HUES48 (cell line): Measurements from ENCODE around the gene CABP7.
A peak's percentile ranks its signal among the peaks of the same experiment; 100 is the strongest.

Experiments
- H3K27ac ChIP-seq: one replicate; pipeline ENCODE4 v1.7.0; 2013; ENCODE audit warnings: low read depth, low read length, inconsistent platforms
- H3K27me3 ChIP-seq: 2 replicates; pipeline ENCODE4 v1.6.1; 2013; ENCODE audit warnings: mild to moderate bottlenecking, low read length; ENCODE audit not compliant: control insufficient read depth, insufficient read depth
- H3K36me3 ChIP-seq: 2 replicates; pipeline ENCODE4 v1.6.1; 2013; ENCODE audit warnings: low read length; ENCODE audit not compliant: control insufficient read depth, insufficient read depth
- H3K4me1 ChIP-seq: 2 replicates; pipeline ENCODE4 v1.6.1; 2013; ENCODE audit warnings: mild to moderate bottlenecking, low read length; ENCODE audit not compliant: control insufficient read depth, insufficient read depth
- H3K4me3 ChIP-seq: 2 replicates; pipeline ENCODE4 v1.5.1; 2013; ENCODE audit warnings: mild to moderate bottlenecking, low read depth, low read length
- H3K9ac ChIP-seq: 2 replicates; pipeline ENCODE4 v1.6.1; 2013; ENCODE audit warnings: mild to moderate bottlenecking, low read depth, low read length, moderate library complexity
- H3K9me3 ChIP-seq: 2 replicates; pipeline ENCODE4 v1.6.1; 2013; ENCODE audit warnings: low read length; ENCODE audit not compliant: control insufficient read depth, insufficient read depth

Gene CABP7

DNA sequence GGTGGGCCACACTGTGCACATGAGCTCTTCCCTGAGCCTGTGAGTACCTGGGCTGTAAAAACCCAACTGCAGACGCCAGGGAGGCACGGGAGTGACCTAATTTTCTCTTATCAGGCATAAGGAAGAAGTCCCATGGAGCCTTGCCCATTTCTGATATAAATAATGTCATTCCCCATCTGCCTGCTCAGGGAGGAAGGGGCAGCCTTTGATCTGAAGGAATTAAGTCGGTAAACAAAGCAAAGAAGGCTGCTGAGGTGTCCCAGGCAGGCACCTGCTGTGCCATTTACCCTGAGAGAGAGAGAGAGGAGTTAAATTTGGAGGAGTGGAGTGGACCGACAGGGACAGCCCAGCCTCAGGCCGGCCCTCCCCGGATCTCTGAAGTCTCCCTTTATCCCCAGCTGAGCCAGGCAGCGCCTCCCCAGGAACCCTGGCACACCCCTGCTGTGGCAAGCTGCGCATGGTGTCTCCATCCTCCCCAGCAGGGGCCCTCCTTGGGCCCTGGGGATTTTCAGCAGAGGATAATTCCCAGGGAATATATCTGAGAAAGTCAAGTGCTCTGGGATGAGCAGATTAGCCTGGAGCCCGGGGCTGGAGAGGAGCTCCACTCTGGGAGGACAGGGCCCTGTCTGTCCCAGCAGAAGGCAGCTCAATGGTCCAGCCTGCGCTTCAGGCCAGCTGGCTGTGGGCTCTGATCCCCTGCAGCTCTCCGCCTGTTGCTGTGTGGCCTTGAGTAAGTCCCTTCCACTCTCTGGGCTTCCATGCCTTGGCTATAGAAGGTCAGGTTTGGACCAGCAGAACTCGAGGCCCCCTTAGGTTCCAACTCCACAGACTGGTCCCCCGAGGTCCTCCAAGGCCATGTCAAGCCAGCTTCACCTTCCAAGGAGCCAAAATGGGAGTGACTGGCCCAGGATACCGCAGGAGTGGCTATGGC is 17.5 kb upstream of the CABP7 start:
- H3K4me1 ChIP-seq: peaks cover 53% of the 10 kb centered on the region

DNA sequence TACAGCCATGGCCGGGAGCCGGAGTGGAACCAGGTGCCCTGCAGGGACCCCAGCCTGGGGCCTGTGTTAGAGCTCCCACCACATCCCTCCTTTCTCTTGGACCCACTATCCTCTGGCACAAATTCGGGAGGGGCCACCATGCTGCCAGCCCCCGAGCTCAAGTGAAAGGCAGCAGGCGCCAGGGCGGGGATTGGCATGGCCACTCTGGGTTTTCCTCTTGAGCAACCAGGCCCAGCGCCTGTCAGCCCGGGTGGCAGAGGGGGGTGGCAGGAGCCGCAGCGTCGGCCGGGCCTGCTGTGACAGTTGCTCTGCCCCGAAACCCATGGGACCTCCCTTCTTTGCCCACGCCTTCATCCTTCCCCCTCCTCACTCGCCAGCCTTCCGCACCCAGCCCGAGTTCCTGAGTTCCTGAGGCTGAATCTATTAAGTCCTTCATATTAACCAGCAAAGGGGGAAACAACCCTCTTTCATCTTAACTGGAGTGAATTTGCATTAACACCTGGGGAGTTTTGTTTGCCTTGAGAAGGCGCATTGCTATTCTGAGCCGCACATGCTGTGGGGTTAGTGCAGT is 16.8 kb upstream of the CABP7 start:
- H3K4me1 ChIP-seq: peaks cover 53% of the 10 kb centered on the region
- peaks cover 42% of the 10 kb centered on the region for H3K27me3 ChIP-seq
- H3K9ac ChIP-seq: no peak overlapping the region
- H3K36me3 ChIP-seq: no peaks in the 10 kb centered on the region
- H3K27ac ChIP-seq: peak overlapping the region; percentile 39
- no peaks in the 10 kb centered on the region for H3K9me3 ChIP-seq
- H3K4me3 ChIP-seq: peak overlapping the region; percentile 17; the same call in 1 of the 2 replicates

More for the DNA sequence above, 17.5 kb upstream of the CABP7 start:
- Histone ChIP-seq H3K36me3 (no peaks in the 10 kb centered on the region), H3K9ac (no peak overlapping the region), H3K27ac (peak overlapping the region; percentile 53), H3K4me3 (peak overlapping the region; percentile 5; the same call in 1 of the 2 replicates), H3K27me3 (peaks cover 42% of the 10 kb centered on the region), H3K9me3 (no peaks in the 10 kb centered on the region)

DNA sequence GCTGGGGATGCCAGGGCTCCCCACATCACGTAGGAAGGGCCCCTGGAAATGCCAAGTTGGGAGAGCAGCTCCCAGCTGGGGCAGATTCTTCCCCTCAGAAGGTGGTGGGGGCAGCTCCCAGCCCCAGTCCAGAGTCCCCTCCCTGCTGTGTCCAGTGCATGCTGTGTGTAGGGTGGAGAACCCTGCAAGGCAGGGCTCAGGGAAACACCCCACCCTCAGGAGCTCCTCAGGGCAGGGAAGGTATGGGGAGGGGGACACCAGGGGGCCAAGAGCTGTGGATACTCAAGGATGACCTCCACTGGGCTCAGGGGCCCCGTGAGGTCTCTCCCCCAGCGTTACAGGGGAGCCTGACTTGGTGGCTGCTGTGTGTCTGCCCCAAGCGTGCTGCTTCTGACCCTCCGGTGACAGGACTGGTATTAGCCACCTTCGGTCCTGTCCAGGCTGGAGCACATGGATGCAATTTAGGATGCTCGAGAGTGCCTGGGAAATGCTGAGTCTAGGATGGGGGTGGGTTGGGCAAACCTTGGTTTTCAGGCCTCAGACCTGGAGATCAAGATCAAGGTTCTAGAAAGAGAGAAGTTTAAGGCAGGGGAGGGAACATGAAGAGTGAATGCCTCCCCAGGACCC is 16.1 kb upstream of the CABP7 start:
- no peak overlapping the region for H3K9ac ChIP-seq
- H3K4me1 ChIP-seq: peaks cover 53% of the 10 kb centered on the region
- no peaks in the 10 kb centered on the region for H3K9me3 ChIP-seq
- H3K36me3 ChIP-seq: no peaks in the 10 kb centered on the region
- H3K4me3 ChIP-seq: peak overlapping the region; percentile 17; the same call in 1 of the 2 replicates
- H3K27ac ChIP-seq: peak overlapping the region; percentile 31
- H3K27me3 ChIP-seq: peaks cover 43% of the 10 kb centered on the region

GRCh38 chr22:29704528-29705285 is 15.1 kb upstream of the CABP7 start:
- H3K4me3 ChIP-seq: no peak overlapping the region
- no peaks in the 10 kb centered on the region for H3K36me3 ChIP-seq
- H3K27me3 ChIP-seq: peaks cover 44% of the 10 kb centered on the region
- no peak overlapping the region for H3K9ac ChIP-seq
- H3K4me1 ChIP-seq: peaks cover 53% of the 10 kb centered on the region
- H3K27ac ChIP-seq: peak overlapping the region; percentile 53
- no peaks in the 10 kb centered on the region for H3K9me3 ChIP-seq

GRCh38 chr22:29705651-29706050 is 14.2 kb upstream of the CABP7 start:
- H3K27me3 ChIP-seq: peaks cover 44% of the 10 kb centered on the region
- H3K9me3 ChIP-seq: no peaks in the 10 kb centered on the region
- H3K36me3 ChIP-seq: no peaks in the 10 kb centered on the region
- no peak overlapping the region for H3K9ac ChIP-seq
- peaks cover 48% of the 10 kb centered on the region for H3K4me1 ChIP-seq
- H3K4me3 ChIP-seq: no peak overlapping the region
- H3K27ac ChIP-seq: no peak overlapping the region

- no peak overlapping the region for H3K4me3 ChIP-seq
- H3K27me3 ChIP-seq: peaks cover 37% of the 10 kb centered on the region
- peaks cover 40% of the 10 kb centered on the region for H3K4me1 ChIP-seq
- H3K9me3 ChIP-seq: no peaks in the 10 kb centered on the region
- no peak overlapping the region for H3K27ac ChIP-seq
- H3K9ac ChIP-seq: no peak overlapping the region
- H3K36me3 ChIP-seq: no peaks in the 10 kb centered on the region
Measured at GRCh38 chr22:29706486-29706885, 13.3 kb upstream of the CABP7 start.

- Histone ChIP-seq H3K4me3 (no peak overlapping the region), H3K27me3 (peaks cover 32% of the 10 kb centered on the region), H3K4me1 (peaks cover 35% of the 10 kb centered on the region), H3K9me3 (no peaks in the 10 kb centered on the region), H3K36me3 (no peaks in the 10 kb centered on the region), H3K9ac (no peak overlapping the region), H3K27ac (no peak overlapping the region)
Measured at GRCh38 chr22:29707010-29707409, 12.8 kb upstream of the CABP7 start.

DNA sequence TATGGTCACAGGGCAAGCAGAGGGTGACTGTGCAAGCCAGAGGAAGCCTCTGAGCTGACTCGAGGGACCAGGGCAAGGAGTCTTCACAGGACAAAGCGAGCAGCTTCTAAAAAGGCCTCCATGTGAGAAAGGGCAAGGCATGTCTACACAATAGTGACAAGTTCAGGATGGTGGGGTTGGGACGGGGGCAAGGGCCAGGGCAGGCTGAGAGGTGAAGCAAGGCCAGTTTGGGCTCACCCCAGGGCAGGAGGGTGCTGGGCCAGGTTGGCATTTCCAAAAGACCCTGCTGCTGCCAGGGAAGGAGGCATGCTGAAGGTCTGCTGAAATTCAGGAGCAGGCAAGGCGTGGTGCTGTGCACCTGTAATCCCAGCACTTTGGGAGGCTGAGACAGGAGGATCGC is 12.3 kb upstream of the CABP7 start:
- peaks cover 27% of the 10 kb centered on the region for H3K27me3 ChIP-seq
- no peak overlapping the region for H3K9ac ChIP-seq
- H3K4me3 ChIP-seq: no peak overlapping the region
- H3K9me3 ChIP-seq: no peaks in the 10 kb centered on the region
- H3K27ac ChIP-seq: no peak overlapping the region
- H3K4me1 ChIP-seq: peaks cover 30% of the 10 kb centered on the region
- no peaks in the 10 kb centered on the region for H3K36me3 ChIP-seq

DNA sequence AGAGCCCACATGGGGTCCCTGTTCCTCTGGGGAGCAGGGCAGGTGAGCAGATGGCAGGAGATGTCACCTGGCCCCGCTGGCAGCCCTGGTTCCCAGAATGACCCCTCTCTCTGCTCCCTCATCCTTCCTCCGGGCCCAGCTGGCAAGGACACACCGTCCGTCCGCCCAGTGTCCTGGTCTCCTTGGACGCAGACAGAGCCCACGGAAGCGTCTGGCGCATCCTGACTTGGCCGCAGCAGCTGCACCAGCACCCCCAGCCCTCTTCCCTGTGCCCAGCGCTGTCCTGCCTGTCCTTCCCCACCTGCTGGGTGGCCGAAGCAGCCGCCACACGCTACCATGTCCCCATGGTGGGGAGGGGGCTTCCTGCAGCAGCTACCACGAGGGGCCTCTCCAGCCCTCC is 9.6 kb upstream of the CABP7 start:
- Histone ChIP-seq H3K4me3 (no peak overlapping the region), H3K9ac (no peak overlapping the region), H3K4me1 (peaks cover 6% of the 10 kb centered on the region), H3K27ac (no peak overlapping the region), H3K36me3 (no peaks in the 10 kb centered on the region), H3K9me3 (no peaks in the 10 kb centered on the region), H3K27me3 (peaks cover 4% of the 10 kb centered on the region)

DNA sequence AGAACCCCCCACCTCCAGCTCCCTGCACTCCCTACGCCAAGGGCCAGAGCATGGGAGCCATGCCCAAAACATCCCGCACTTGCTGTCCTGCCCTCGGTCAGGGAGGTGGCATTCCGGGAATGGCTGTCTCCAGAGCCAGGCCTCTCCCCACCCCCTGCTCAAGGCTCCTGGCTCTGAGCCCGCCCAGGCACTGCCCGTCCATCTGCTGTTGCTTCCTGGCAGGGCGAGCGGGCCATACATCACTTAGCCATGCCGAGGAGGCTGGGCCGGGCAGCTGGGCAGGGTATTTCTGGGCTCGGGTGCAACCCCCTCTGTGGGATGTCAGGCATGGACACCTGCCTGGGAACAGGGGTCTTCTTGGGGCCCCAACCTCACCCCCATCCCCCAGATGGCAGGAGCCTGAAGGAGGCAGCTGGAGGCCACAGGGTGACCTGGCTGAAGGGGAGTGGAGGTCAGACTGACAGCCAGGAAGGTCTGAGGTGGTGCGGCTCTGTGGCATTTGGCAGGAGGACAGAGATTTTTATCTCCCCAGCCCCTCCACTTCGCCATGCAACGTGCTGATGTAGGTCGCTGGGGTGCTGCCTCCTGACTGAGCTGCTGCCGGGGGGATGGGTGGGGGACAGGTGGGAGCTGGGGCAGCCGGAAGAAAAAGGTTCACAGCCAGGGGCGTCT is 8.7 kb upstream of the CABP7 start:
- no peaks in the 10 kb centered on the region for H3K9me3 ChIP-seq
- H3K4me3 ChIP-seq: no peak overlapping the region
- H3K27ac ChIP-seq: no peak overlapping the region
- H3K9ac ChIP-seq: no peak overlapping the region
- H3K36me3 ChIP-seq: no peaks in the 10 kb centered on the region
- peaks cover 2% of the 10 kb centered on the region; the same call in 1 of the 2 replicates for H3K27me3 ChIP-seq
- H3K4me1 ChIP-seq: peaks cover 1% of the 10 kb centered on the region; the same call in 1 of the 2 replicates
